Measurements from ENCODE around the gene SNRPA.
"Not testable (repeated sequence)": the region's sequence is repeated elsewhere in the genome, so short reads cannot be mapped to it uniquely, and the experiment has no call there.

SNRPA gene

DNA sequence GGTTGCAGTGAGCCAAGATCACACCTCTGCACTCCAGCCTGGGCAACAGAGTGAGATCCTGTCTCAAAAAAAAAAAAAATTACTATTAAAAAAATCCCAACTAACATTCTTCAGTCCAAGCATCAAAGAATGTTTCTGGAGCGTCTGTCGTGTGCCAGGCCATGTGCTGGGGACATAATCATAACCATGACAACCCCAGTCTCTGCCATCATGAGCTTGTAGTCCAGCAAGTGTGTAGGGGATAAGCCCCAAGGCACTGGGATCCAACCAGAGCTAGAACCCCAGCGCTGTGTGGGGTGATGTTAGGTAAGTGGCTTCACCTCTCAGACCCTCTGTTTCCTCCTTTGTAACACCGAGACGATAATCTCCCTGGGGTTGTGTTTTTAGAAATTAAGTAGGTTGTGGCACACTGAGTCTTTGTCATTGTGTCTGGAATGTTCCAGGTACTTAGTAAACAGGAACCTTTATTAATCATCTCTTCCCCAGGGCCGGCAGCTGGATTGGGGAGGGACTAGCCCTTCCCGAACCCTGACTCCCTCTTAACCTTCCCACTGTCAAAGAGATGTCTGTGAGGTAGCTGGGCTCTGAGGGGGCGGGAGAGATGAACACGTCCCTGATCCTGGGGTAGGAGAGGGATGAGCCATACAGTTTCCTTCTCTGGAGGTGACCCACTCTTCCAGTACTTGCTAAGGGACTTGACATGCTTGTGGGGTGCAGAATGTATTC, 28.9 kb upstream of the SNRPA start:
- DNase-seq = no peak

DNA sequence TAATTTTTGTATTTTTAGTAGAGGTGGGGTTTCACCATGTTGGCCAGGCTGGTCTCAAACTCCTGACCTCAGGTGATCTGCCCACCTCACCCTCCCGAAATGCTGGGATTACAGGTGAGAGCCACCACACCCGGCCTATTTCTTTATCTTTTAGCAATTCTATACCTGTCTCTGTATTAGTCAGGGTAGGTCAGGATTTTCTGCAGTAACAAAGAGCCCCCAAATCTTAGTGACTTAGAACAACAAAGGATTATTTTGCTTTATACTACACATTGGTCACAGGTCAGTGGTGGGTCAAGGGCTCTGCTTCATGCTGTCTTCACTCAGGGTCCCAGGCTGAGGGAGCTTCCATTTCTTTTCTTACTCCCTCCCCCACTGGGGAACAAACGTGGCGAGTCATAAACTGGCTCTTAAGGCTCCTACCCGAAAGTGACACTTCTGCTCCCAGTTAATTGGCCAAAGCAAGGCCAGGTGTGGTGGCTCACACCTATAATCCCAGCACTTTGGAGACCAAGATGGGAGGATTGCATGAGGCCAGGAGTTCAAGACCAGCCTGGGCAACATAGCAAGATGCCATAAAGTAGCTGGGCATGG, 27.2 kb upstream of the SNRPA start:
- DNase-seq = no peak

DNA sequence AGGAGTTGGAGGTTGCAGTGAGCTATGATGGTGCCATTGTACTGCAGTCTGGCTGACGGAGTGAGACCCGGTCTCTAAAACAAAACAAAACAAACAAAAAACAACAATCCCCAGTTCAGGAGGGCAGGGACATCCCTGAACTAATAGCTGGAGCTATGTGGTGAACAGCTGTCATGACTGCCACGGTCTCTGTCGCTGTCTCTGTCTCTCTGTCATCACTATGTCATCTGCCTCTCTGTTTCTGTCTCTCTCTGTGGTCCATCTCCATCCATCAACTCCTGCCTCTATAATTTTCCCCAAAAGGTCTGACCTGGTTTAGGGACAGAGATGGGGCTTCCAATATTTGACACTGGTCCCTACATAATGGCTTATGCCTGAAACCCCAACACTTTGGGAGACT, 26.7 kb upstream of the SNRPA start:
- DNase-seq = no peak

DNA sequence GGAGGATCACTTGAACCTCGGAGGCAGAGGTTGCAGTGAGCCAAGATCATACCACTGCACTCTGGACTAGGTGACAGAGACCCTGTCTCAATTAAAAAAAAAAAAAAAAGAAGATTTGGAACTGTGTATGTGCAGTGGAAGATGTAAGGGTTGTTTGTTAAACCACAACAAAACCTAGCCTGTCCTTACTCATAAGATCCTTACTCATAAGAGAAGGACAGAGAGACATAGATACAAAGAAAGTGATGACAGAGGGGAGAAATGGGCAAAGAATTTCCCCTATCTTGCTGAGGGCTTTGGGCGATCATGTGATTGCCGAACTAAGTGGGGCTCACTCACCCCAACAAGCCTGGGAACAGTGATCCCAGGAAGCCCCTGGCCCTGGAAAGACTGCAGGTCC, 26.1 kb upstream of the SNRPA start:
- DNase-seq = no peak

DNA sequence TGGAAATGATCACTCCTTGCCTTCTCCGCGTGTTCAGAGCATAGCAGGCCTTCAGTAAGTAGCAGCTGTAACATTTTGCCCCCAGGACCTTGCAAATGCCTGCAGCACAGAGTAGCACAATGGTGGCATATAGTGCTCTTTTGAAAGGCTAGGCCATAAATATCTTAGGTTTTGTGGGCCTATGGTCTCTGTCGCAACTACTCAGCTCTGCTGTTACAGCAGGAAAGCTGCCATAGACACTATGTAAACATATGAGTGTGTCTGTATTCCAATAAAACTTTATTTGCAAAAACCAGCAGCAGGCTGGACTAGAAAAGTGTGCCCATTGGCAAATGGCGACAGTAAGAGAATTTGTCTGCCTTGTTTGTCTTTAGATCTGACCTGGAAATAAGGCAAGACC, 24.7 kb upstream of the SNRPA start:
- no peak for DNase-seq

DNA sequence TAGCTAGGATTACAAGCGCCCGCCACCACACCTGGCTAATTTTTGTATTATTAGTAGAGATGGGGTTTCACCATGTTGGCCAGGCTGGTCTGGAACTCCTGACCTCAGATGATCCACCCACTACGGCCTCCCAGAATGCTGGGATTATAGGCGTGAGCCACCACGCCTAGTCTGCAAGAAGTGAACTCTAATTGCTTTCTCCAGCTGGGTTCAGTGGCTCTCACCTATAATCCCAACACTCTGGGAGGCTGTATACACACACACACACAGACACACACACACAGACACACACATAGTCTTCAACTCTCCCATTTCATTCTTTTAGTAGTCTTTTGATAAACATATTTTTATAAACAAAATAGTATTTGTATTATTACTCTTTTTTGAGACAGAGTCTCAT, 20.9 kb upstream of the SNRPA start:
- DNase-seq = not testable (repeated sequence)

DNA sequence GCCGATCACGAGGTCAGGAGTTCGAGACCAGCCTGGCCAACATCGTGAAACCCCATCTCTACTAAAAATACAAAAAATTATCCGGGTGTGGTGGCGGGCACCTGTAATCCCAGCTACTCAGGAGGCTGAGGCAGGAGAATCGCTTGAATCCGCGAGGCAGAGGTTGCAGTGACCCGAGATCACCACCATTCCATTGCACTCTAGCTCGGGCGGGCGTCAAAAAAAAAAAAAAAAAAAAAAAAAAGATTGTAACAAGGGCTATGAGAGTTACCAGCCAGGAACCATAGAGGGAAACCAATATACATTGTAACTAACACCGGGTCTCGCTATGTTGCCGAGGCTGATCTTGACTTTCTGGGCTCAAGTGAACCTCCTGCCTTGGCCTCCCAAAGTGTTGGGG, 18.7 kb upstream of the SNRPA start:
- DNase-seq = not testable (repeated sequence)

DNA sequence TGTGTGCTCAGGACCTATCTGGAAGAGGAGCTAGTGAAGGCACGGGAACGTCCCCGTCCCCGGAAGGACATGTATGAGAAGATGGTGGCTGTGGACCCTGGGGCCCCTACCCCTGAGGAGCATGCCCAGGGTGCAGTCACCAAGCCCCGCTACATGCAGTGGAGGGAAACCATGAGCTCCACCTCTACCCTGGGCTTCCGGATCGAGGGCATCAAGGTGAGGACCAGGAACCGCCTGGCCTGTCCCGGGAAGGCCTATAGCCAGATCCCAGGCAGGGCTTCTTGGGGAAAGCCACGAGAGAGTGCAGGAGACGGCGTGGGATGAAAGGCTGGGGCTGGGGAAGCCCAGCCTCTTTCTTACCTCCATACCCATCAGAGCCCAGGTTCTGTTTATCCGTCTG, 17.9 kb upstream of the SNRPA start:
- no peak for DNase-seq

DNA sequence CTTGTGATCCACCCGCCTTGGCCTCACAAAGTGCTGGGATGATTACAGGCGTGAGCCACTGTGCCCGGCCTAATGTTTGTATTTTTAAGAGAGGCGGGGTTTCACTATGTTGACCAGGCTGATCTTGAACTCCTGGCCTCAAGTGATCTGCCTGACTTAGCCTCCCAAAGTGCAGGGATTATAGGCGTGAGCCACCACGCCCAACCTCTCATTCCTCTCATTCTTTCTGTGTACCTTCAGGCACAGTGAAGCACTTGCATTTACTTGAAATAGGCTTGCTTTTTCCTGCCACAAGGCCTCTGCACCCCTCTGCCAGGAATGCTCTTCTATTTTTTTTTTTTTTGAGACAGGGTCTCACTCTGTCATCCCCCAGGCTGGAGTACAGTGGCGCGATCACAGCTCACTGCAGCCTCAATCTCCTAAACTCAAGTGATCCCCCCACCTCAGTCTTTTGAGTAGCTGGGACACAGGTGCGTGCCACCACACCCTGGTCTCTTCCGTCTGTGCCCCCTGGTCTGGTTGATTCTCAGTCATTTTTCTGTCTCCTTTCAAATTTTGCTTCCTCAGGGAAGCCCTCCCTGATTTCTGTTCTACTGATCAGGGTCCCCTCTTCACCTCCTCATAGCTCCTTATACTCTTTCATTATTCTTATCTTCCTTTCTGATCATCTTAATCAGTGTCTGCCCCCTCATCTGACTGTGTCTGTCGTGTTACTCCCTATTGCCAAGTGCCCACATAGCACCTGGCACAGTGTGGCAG, 15.8 kb upstream of the SNRPA start:
- DNase-seq = no peak

DNA sequence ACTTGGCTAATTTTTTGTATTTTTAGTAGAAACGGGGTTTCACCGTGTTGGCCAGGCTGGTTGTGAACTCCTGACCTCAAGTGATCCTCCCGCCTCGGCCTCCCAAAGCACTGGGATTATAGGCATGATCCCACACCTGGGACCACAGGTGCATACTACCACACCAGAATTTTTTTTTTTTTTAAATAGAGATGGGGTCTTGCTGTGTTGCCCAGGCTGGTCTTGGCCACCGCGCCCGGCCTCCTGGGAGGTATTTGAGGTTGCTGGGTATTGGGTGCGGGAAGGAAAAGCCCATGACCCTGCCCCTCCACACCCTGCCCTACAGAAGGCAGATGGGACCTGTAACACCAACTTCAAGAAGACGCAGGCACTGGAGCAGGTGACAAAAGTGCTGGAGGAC, 14.3 kb upstream of the SNRPA start:
- DNase-seq = no peak

DNA sequence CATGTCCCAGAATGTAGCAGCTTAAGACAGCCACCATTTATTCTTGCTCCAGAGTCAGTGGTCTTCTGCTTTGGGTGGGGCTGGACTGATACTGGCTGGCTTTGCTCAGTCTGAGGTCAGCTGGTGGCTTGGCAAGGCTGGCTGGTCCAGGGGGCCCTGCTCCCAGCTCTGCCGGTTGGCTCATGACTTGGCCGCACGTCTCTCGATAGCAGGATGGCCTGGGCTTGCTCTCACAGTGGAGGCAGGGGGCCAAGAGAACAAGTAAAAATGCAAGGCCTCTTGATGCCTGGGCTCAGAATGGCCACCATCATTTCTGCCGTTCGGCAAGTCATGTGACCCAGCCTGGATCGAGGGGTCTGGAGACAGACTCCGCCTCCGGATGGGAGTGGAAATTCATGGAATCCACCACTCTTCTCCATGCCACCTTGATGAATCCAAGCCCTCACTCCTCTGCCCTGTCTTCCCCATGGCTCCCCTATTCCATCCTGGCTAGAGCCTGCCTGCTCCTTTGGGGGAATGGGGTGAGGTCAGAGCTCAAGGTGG, 13.8 kb upstream of the SNRPA start:
- no peak for DNase-seq

DNA sequence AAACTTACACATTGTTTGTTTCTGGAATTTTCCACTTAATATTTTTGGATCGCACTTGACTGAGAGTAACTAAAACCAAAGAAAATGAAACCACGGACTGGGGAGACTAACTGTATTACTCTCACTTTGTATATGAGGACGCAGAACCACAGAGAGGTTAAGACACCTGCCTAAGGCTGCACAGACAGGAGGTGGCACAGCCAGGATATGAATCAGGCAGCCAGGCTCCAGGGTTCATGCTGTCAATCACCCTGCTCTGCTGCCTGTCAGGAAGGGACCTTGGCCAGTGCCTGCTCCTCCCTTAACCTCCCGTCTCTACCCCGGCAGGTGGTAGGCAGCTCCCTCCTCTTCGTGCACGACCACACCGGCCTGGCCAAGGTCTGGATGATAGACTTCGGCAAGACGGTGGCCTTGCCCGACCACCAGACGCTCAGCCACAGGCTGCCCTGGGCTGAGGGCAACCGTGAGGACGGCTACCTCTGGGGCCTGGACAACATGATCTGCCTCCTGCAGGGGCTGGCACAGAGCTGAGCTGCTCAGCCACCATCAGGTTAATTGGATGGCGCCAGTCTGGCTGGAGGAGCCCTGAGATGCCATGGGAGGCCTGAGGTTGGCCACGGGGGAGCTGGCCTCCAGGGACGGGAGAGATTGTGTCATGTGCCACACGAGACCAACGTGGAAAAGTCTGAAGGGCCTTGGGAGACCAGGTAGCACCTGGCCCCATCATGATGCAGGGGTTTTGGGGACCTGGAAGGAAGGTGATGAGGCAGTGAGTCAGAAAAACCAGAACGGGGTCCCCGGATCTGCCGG, 11.8 kb upstream of the SNRPA start:
- no peak for DNase-seq

DNA sequence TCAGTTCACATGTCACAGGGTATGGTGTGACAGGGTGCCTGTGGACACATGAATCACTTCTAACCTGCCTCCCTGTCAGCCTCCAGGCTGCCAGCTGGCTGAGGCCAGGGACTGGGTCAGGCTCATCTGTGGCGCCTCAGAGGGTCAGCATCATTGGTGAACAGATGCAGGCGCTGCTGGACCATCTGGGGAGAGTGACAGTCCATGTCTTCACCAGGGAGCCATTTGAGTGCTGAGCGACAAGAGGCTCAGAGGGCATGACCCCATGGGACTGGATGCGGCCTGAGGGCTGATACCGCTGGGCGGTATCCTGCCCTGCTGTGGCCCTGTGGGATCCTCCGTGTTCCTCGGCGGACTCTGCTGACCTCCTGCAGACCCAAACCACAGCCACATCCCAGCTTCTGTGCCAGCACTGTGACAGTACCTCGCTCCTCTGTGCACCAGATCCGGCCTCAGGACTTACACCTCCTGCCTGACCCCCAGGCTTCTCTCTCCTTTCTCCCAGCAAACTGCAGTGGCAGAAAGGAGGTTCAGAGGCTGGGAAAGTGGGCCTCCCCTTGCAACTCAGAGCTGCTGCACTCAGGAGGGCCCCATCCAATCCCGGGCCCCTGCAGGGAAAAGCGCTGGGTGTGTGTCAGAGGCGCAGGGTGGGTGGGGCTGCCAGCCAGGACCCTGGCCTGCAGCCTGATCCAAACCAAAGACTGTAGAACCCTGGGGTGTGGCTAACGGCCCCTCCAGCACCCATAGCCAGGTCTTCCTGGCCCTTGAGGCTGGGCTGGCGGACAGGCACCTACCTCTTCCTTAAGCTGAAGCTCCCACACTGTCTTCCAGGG, 10.9 kb upstream of the SNRPA start:
- DNase-seq = no peak

DNA sequence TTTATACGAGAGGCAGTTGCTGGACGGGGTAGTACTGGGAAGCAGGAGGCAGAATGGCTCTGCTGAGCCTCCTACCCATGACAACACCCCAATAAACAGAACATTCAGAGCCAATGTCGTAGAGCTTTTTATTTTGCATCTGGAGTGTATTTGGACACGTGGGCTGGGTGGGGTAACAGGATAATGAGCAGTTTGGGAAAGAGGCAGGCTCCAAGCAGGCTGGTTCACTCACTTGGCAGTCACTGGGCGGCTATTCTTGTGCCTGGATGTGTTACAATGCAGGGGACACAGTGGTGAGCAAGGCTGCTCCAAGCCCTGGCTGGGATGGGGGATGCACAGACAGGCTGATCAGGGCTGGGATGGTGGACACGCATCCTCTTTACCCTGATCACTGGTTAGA, 10.3 kb upstream of the SNRPA start:
- DNase-seq = no peak

DNA sequence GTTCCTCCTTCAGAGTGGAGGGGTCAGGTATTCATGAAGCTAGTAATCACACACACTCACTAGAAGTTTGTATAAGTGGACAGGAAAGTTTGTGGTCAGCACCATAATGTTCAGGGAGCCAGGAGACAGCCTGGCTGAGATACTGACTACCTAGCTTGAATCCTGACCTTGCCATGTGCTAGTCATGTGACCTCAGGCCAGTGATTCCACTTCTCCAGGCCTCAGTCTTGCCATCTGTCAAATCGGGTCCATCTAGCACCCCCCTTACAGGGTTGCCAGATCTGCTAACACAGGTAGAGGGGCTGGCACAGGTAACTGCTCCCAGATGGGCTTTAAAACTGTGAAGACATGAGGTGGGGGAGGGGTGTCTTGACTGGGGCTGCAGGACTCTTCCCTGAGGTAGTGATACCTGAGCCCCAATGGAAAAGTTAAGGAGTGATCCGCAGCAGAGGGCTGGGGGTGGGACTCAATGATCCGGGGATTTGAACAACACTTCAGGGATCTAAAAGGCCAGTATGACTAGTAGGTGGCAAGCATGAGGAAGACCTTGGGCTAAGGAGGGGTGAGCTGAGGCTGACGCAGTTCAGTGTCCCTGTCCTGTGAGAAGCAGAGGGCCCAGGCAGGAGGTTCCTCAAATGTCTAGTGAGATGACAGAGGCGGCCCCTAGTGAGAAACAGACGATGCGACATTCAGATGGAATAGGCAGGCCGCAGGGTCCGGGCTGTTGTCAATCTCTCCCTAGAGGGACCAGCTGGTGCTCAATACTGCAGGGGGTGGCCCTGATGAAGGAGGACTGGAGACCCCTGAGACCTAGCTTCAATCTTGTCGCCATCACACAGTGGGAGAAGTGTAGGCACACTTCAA, 9.2 kb upstream of the SNRPA start:
- DNase-seq = no peak

DNA sequence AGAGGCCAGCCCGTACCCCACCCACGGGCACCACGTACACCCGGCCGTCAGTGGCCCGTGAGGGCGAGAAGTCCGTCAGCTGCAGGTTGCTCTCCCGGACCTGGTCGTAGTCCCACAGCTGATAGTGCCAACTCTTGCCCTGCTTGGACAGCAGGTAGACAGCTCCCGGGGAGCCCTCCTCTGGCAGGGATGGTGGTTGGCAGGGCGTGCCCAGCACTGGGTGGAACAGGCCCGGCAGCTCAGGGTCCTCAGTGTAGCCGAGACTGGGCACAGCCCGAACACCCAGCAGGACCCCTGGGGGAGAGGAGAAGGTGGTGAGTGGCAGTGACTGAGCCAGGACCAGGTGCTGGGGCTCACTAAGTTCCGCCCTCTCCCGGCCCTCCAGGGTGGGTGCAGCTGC, 8.5 kb upstream of the SNRPA start:
- no peak for DNase-seq

DNA sequence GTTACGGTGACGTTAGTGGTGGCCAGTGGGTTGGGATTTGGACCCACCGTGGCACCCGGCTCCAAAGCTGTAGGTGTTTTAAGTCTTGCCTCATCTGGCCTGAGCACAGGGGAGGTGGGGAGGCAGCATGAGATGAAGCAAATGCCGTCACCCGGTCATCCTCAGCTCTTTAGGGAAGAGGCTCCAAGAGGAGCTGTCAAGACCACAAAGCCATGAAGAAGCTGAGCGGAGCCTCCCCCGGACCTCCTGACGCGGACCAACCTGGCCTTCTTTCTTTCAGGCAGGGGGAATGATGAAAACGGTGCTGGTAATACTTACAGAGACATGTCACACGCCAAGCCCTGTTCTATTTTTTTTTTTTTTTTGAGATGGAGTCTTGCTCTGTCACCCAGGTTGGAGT, 8.1 kb upstream of the SNRPA start:
- no peak for DNase-seq

DNA sequence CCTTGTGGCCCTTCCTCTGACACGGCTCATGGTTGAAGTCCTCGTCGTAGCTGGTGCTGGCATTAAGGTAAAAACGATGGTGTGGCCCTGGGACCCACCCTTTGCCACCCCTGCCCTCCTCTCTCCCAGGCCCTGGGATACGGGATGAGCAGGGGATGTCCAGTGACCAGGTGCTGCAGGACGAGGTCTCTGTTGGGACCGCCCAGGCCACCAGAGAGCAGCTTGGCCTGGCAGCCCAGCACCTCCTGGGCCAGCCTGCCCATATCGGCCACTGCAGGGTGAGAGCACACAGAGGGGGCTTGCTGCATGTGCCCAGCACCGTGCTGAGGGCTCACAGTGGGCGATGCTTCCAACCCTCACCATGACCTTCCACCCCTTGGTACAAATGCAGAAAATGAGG, 7.1 kb upstream of the SNRPA start:
- no peak for DNase-seq

DNA sequence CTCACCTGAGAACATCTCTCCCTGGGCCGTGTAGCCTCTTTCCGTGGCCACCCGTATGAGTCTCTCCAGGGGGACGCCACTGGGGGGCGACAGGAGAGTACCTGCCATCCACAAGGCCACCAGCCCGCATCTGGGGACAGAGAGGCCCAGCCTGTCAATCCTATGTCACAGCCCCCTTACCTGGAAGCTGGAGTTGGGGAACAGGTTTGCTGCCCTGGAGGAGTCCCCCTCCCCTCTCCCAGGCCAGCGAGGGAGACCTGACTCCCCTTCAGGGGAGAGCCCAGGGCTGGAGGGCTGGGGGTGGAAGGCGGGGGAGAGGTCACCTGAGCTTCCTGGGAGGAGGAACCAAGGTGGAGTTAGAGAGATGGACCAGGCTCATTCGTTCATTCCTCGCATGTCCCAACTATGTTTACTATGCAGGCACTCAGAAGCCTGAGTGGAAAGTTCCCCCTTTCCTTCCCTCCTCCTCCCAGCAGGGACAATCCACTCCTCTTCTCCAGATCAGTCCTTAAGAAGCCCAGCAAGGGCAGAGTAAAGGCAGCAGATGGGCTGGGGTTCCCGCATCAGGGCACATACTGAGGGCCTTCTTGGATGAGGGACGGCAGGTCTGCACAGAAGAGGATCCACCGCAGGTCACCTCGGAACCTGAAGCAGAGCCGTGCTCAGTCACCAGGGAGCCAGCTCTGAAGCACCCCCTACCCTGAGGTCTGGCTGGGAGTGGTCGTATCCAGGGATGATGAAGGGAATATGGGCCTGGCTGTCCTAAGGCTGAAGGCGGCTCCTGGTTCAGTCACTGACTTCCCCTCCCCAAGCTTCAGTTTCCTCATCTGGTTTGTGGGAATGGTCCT, 6.2 kb upstream of the SNRPA start:
- DNase-seq = no peak

DNA sequence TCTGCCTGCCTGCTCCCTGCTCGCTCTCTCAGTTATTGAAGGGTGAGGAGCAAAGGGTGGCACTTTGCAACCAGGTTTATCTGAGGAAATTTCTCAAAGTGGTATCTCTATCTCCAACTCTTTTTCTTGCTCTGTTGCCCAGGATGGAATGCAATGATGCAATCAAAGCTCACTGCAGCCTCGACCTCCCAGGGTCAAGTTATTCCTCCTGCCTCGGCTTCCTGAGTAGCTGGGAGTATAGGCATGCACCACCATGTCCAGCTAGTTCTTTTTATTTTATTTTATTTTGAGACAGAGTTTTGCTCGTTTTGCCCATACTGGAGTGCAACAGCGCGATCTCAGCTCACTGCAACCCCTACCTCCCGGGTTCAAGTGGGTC, 5.6 kb upstream of the SNRPA start:
- DNase-seq = no peak
